Liver (tissue), 9 donors: ENCODE measurements around the gene C9orf72. TPM values are rescaled to one million over a fixed set of nuclear protein-coding genes. Genes with fewer than 3 reads are reported as not detected.

ENCODE experiments used
- DNase-seq: peaks from one replicate; pipeline ENCODE4 v3.0.0-alpha.2; 2017; ENCODE audit warnings: low spot score
- H3K27ac ChIP-seq, 2 donors: one replicate each; pipeline ENCODE4 v1.7.0; 2013; ENCODE audit warnings: inconsistent platforms in 2 of 2, low read length in 2 of 2, control low read depth in 1 of 2, low read depth in 1 of 2, mild to moderate bottlenecking in 1 of 2
- H3K27me3 ChIP-seq, 4 donors: one replicate each; pipeline versions ENCODE4 v1.6.1 to v1.7.0; 2013; ENCODE audit warnings: low read length in 3 of 4, inconsistent platforms in 1 of 4, mild to moderate bottlenecking in 1 of 4, moderate library complexity in 1 of 4; ENCODE audit not compliant: control insufficient read depth in 4 of 4, insufficient read depth in 4 of 4
- H3K36me3 ChIP-seq, 4 donors: one replicate each; pipeline versions ENCODE4 v1.6.1 to v1.7.0; 2013; ENCODE audit warnings: low read length in 3 of 4, mild to moderate bottlenecking in 3 of 4, low read depth in 1 of 4, moderate library complexity in 1 of 4; ENCODE audit not compliant: control insufficient read depth in 4 of 4, insufficient read depth in 3 of 4
- H3K4me1 ChIP-seq, 4 donors: one replicate each; pipeline versions ENCODE4 v1.6.1 to v1.7.0; 2013; ENCODE audit warnings: low read length in 3 of 4, mild to moderate bottlenecking in 3 of 4, moderate library complexity in 1 of 4; ENCODE audit not compliant: control insufficient read depth in 4 of 4, insufficient read depth in 4 of 4
- H3K4me3 ChIP-seq, 3 donors: one replicate each; pipeline versions ENCODE4 v1.6.1 to v1.7.0; 2013; ENCODE audit warnings: low read length in 3 of 3, control low read depth in 1 of 3, low read depth in 1 of 3, mild to moderate bottlenecking in 1 of 3
- H3K9ac ChIP-seq, 2 donors: one replicate each; pipeline ENCODE4 v1.7.0; 2013; ENCODE audit warnings: low read length in 2 of 2, mild to moderate bottlenecking in 2 of 2, moderate library complexity in 2 of 2, control low read depth in 1 of 2, low read depth in 1 of 2
- H3K9me3 ChIP-seq, 4 donors: one replicate each; pipeline versions ENCODE4 v1.6.1 to v1.7.0; 2013; ENCODE audit warnings: low read length in 3 of 4; ENCODE audit not compliant: control insufficient read depth in 4 of 4
- ATF3 ChIP-seq: IDR thresholded peaks from 2 replicates; pipeline ENCODE4 v1.6.1; 2016; ENCODE audit warnings: antibody characterized with exemption
- CTCF ChIP-seq: fragments of 150-350 bp; IDR thresholded peaks from 2 replicates; pipeline ENCODE4 v1.5.1; 2017; ENCODE audit warnings: improper control_type of control experiment, low read depth, low read length; ENCODE audit not compliant: missing input control
- EGR1 ChIP-seq, 2 donors: IDR thresholded peaks; 2 replicates each; pipeline ENCODE4 v1.6.1; 2016 to 2018; ENCODE audit warnings: antibody characterized with exemption in 2 of 2, low read depth in 2 of 2
- FOXA1 ChIP-seq: IDR thresholded peaks from 2 replicates; pipeline ENCODE4 v1.6.1; 2016; ENCODE audit warnings: antibody characterized with exemption
- FOXA2 ChIP-seq: IDR thresholded peaks from 2 replicates; pipeline ENCODE4 v1.6.1; 2016; ENCODE audit warnings: antibody characterized with exemption
- GABPA ChIP-seq, 2 donors: IDR thresholded peaks in 1 of 2; conservative IDR thresholded peaks in 1 of 2; 2 replicates each; pipeline ENCODE4 v1.6.1; 2016; ENCODE audit warnings: antibody characterized with exemption in 2 of 2, mild to moderate bottlenecking in 1 of 2, moderate library complexity in 1 of 2
- HNF4A ChIP-seq, 2 donors: conservative IDR thresholded peaks; 2 replicates each; pipeline ENCODE4 v1.6.1; 2016; ENCODE audit warnings: antibody characterized with exemption in 2 of 2, mild to moderate bottlenecking in 2 of 2
- HNF4G ChIP-seq: IDR thresholded peaks from 2 replicates; pipeline ENCODE4 v1.6.1; 2016; ENCODE audit warnings: antibody characterized with exemption
- JUND ChIP-seq, 2 donors: IDR thresholded peaks; 2 replicates each; pipeline ENCODE4 v1.6.1; 2016; ENCODE audit warnings: antibody characterized with exemption in 2 of 2
- MAX ChIP-seq: IDR thresholded peaks from 2 replicates; pipeline ENCODE4 v1.6.1; 2016; ENCODE audit warnings: antibody characterized with exemption
- NR2F2 ChIP-seq: IDR thresholded peaks from 2 replicates; pipeline ENCODE4 v1.6.1; 2016; ENCODE audit warnings: antibody characterized with exemption
- RAD21 ChIP-seq, 2 donors: IDR thresholded peaks; 2 replicates each; pipeline ENCODE4 v1.6.1; 2016; ENCODE audit warnings: antibody characterized with exemption in 2 of 2, mild to moderate bottlenecking in 2 of 2
- REST ChIP-seq: IDR thresholded peaks from 2 replicates; pipeline ENCODE4 v1.6.1; 2016; ENCODE audit warnings: antibody characterized with exemption, mild to moderate bottlenecking
- RXRA ChIP-seq, 2 donors: IDR thresholded peaks; 2 replicates each; pipeline ENCODE4 v1.6.1; 2017 to 2018; ENCODE audit warnings: antibody characterized with exemption in 2 of 2, mild to moderate bottlenecking in 1 of 2
- SP1 ChIP-seq: IDR thresholded peaks from 2 replicates; pipeline ENCODE4 v1.6.1; 2018; ENCODE audit warnings: antibody characterized with exemption, mild to moderate bottlenecking
- TAF1 ChIP-seq: conservative IDR thresholded peaks from 2 replicates; pipeline ENCODE4 v1.6.1; 2016; ENCODE audit warnings: antibody characterized with exemption, mild to moderate bottlenecking
- YY1 ChIP-seq: IDR thresholded peaks from 2 replicates; pipeline ENCODE4 v1.6.1; 2016; ENCODE audit warnings: antibody characterized with exemption, mild to moderate bottlenecking
- ZBTB33 ChIP-seq: IDR thresholded peaks from 2 replicates; pipeline ENCODE4 v1.6.1; 2016; ENCODE audit warnings: antibody characterized with exemption
- WGBS: extraction: QIAGEN DNeasy Blood & Tissue Kit; methylation state at CpG from one replicate; pipeline ENCODE4 v1.1.7; 2013; 5-methylcytosine and 5-hydroxymethylcytosine counted together
- polyA plus RNA-seq, 2 donors: library from polyadenylated mRNA; stranded (reverse) in 1 of 2; unstranded in 1 of 2; fragments of 200-250 nt in 1 of 2; fragments of >200 nt in 1 of 2; fragmentation: Nextera tagmentation in 1 of 2; extraction: Ambion mirVana in 1 of 2; gene quantifications; one replicate each; pipeline versions ENCODE4 v1.2.1 to v1.2.3, GENCODE V29; 2013 to 2015
- total RNA-seq, 2 donors: library from RNA; depleted of rRNA; stranded (reverse); fragments of >200 nt; gene quantifications; one replicate each; pipeline ENCODE4 v1.2.3, GENCODE V29; 2014
- donor health status: healthy.
- donor health status: healthy.
- donor health status: healthy.
- donor health status: healthy.
- donor health status: healthy.

C9orf72 gene
- total and polyA plus RNA-seq, 4 donors, result 2.8 to 14.1 (median 8.6) TPM

- no peak for TF ChIP-seq FOXA1
- no peak for TF ChIP-seq YY1
- no peak for TF ChIP-seq SP1
- TF ChIP-seq REST, result no peak
- no peak for TF ChIP-seq GABPA (IDR thresholded peaks at IDR 0.05 in 1 of 2, conservative IDR thresholded peaks at IDR 0.05 in 1 of 2)
- TF ChIP-seq HNF4A (conservative IDR thresholded peaks at IDR 0.05), result no peak
- no peak for TF ChIP-seq ZBTB33
- no peak for TF ChIP-seq EGR1 (IDR thresholded peaks at IDR 0.05; ENCODE audit: low read depth in 2 of 2)
- TF ChIP-seq HNF4G, result no peak
- TF ChIP-seq FOXA2, result no peak
- no peak for TF ChIP-seq JUND (IDR thresholded peaks at IDR 0.05)
- TF ChIP-seq NR2F2, result no peak
- TF ChIP-seq MAX, result no peak
- no peak for TF ChIP-seq ATF3
- no peak for TF ChIP-seq RAD21 (IDR thresholded peaks at IDR 0.05)
- no peak overlapping the region for H3K9ac ChIP-seq
- WGBS, result 93% methylated on average over 3 of the region's 3 CpGs
- no peak overlapping the region for H3K27ac ChIP-seq
- H3K4me3 ChIP-seq, result no peak overlapping the region
- DNase-seq, result no peak
- H3K27me3 ChIP-seq, result no peaks in the 10 kb centered on the region
- H3K4me1 ChIP-seq, result peaks cover 0 to 8% (median 5%) of the 10 kb centered on the region in 4 donors
- peaks cover 0 to 21% (median 2%) of the 10 kb centered on the region in 4 donors for H3K36me3 ChIP-seq
- no peaks in the 10 kb centered on the region for H3K9me3 ChIP-seq
These were observed 27.8 kb downstream of the C9orf72 start for GRCh38 chr9:27545471-27545870.

- H3K9me3 ChIP-seq, result no peaks in the 10 kb centered on the region
- peaks cover 0 to 6% (median under 1%) of the 10 kb centered on the region in 4 donors for H3K36me3 ChIP-seq
- no peaks in the 10 kb centered on the region for H3K27me3 ChIP-seq
- H3K9ac ChIP-seq, result no peak overlapping the region
- 97% methylated on average over 2 of the region's 2 CpGs for WGBS
- no peak for DNase-seq
- no peak overlapping the region for H3K27ac ChIP-seq
- peaks cover 7 to 29% (median 20%) of the 10 kb centered on the region in 4 donors for H3K4me1 ChIP-seq
- H3K4me3 ChIP-seq, result no peak overlapping the region
- TF ChIP-seq JUND (IDR thresholded peaks at IDR 0.05) (no peak), ZBTB33 (no peak), FOXA2 (no peak), MAX (no peak), RAD21 (IDR thresholded peaks at IDR 0.05) (no peak), FOXA1 (no peak), RXRA (IDR thresholded peaks at IDR 0.05) (no peak), TAF1 (no peak), REST (no peak), CTCF (no peak), HNF4G (no peak), ATF3 (no peak)
These were observed 30.8 kb downstream of the C9orf72 start for GRCh38 chr9:27542508-27542907.
